ENCODE results near the gene SRSF10.
"Not testable (repeated sequence)": the region's sequence is repeated elsewhere in the genome, so short reads cannot be mapped to it uniquely, and the experiment has no call there.

The SRSF10 gene

DNA sequence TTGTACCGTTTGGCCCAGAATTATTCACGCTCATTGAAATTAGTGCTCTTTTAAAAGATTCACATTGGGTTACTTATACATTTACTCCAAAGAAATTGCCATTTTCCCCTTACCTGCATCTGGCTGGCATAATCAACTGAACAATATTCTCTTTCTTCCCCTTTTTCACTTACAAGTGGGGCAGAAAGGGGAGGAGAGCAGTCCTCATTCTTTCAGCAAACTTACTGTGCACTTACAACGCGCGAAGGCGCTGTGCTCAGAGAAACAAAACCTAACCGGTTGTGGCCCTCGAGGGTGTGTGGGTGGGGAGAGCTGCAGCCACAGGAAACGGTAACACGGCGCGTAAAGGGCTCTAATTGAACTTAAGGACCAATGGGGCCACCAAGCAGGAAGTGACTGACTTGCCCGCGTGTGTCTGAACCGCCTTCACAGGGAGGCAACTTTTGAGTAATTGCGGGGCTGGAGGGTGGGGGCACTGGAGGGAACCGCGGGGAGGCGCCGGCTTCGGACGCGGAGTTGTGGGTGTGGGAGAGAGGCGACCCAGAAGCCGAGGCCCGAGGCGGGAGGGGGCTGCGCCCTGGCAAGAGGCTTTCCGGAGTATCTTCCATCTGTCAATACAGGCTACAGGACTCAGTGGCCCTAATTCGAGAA, 21.2 kb downstream of the SRSF10 start:
- DNase-seq (ENCODE audit: low read depth), result peak; percentile 73

- not testable (repeated sequence) for DNase-seq (ENCODE audit: low read depth)
These were observed 21.9 kb downstream of the SRSF10 start for GRCh38 chr1:23958040-23958809.

DNA sequence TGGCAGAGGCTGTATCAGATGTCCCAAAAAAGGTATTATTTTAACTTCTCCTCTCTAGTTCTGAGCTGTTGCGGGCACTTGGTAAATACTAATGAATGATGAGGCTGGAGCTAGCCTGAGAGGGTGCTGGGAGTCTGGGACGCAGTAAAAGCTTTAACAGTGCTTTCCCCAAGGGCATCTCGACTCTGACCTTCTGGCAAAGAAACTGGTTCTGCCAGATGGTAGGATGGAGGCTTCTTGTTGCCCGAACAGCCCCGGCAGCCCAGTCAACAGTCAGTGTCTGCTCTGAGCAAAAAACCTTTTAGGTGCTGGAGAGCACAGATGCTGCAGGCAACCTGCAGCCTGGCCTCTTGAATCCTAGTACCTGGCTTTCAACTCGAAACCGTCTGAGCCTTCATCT, 23.0 kb downstream of the SRSF10 start:
- DNase-seq (ENCODE audit: low read depth), result no peak

- DNase-seq (ENCODE audit: low read depth), result no peak
These were observed 27.1 kb downstream of the SRSF10 start for GRCh38 chr1:23953020-23953419.

DNA sequence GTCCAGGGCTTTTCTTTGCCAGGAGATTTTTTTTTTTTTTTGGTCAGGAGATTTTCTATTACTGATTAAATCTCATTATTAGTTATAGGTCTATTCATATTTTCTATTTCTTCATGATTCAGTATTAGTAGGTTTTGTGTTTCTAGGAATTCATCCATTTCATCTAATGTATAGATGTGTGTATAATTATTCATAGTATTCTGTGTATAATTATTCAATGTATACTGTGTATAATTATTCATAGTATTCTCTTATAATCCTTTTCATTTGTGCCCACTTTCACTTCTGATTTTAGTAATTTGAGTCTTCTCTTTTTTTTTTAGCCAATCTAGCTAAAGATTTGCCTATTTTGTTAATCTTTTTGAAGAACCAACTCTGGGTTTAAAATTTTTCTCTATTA, 32.8 kb downstream of the SRSF10 start:
- no peak for DNase-seq (ENCODE audit: low read depth)

GRCh38 chr1:23936481-23937176, 43.5 kb downstream of the SRSF10 start:
- DNase-seq (ENCODE audit: low read depth), result no peak

DNA sequence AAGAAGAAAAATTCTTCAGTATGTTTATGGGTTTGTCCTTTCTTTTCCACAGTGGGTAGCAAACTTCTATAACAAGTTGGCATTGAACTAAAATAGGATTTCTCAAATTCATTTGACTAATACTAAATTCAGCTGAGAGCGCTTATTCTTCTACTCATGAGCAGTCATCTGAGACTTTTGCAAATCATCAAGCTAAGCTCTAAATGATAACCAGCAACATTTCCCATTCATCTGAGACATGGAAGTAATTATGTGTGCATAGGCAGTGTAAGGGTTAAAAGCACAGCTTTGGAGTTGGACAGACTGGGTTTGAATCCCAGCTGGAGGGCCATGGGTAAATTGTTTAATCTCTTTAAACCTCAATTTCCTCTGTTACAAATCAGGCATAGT, 48.6 kb downstream of the SRSF10 start:
- no peak for DNase-seq (ENCODE audit: low read depth)

GRCh38 chr1:23930861-23931490, 49.2 kb downstream of the SRSF10 start:
- peak; percentile 51 for DNase-seq (ENCODE audit: low read depth)

DNA sequence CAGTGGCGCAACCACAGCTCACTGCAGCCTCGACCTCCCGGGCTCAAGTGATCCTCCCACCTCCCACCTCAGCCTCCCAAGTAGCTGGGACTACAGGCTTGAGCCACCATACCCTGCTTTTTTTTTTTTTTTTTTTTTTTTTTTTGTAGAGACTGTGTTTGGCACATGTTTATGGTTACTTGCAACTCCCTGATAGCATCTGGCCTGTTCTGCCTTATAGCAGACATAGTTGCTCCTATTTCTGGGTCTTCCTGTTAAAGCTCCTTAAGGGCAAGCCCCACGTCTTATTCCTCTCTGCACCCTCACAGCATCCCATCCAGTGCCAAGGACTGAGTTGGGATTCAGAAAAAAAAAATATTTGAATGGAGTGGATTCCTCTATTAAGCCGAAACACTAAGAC, 49.9 kb downstream of the SRSF10 start:
- no peak for DNase-seq (ENCODE audit: low read depth)

DNA sequence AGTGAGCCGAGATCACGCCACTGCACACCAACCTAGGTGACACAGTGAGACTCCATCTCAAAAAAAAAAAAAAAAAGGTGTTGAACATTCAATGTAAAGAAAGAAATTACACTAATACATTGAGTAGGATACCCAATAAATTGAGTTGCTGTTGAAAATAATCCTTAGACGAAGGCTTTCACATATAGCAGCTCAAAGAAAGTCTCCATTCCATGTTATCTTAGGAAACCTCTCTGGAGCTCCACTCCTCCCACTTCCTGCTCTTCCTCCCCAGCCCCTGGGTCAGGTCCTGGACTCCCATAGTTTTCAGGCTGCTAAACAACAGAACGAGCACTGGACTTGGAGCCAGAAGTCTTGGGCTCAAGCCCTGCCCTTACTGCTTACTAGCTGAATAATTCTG, 51.3 kb downstream of the SRSF10 start:
- no peak for DNase-seq (ENCODE audit: low read depth)

DNA sequence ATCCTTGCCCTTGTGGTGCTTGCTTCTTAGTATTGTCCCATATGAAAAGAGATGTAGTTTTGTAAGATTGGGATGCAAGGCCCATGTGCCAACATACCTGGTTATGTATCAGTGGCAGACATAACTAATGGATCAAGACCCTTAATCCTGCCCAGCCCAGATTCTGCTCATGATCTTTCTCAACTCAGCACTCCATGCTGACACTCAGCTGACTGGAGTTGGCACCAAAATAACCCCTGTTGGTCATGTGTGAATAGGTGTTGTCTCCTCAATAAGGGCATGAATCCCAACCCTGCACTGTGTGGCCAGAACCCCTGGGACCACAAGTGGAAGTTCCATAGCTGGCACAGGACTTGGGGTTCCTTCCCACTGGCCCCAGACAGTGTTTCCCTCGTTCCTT, 53.0 kb downstream of the SRSF10 start:
- no peak for DNase-seq (ENCODE audit: low read depth)

DNA sequence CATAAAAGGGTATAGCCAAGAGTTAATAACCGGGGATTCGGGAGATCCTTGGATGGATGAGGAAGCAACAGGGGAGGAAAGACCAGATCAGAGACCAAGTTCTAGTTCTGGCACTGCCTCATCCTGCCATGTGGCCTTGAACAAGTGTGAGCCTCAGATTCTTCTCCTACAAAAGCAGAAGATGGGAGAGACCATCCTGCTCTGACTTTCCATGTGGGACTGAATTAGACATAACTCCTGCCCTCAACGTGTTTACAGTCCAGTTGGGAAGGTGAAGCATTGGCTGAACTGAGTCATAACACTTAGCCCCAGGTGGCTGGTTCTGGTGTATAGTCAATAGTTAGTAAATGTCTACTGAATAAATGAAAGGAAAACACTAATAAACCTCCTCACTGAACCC, 54.8 kb downstream of the SRSF10 start:
- no peak for DNase-seq (ENCODE audit: low read depth)

DNA sequence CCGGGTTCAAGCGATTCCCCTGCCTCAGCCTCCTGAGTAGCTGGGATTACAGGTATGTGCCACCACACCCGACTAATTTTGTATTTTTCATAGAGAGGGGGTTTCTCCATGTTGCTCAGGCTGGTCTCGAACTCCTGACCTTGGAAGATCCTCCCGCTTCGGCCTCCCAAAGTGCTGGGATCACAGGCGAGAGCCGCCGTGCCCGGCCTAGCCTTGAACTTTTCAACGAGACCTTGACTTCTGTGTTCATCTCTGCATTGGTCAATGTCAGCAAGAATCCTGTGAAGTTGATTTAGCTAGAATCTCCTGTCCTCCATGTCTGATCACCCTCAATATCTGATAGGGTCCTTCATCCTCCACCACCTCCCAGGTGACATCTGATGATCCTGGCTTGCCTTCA, 55.5 kb downstream of the SRSF10 start:
- DNase-seq (ENCODE audit: low read depth), result no peak

DNA sequence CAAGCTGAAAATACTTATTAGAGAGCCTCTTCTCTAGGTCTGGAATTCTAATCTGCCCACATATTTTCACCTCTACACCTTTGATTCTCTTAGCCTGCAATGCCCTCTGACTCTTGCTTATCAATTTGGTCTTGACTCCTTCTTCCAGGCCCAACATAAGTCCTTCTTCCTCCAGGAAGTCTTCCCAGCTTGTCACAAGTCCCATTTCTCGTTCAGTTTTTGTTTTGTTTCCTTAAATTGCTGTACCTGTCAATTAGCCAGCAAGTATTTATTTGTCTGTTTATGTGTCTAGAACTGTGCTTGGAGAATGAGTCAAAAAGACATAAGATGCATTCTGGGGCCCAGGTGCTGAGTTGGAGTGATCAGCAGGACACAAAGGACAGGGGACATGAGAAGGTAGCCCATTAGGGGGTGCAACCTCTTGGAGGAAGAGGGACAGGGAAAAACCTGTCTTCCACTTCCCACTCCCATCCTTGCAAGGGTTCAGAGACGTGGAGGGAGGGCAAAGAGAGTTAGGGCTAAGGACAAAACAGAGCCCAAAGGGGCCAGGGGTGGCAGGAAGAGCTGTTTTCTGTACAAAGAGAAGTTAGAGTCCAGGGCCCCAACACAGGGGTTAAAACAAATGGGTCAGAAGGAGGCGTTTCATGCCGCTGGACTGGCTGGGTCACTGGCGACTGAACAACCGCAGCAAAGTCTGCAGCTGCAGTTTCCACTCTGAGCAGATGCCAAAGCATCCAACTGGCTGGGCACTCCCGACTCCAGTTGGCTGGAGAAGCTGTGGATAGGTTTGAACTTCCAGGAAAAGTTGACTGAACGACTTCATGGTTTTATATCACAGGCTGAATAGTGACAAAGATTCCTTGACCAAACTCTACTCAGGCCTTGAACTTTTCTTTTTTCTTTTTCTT, 56.3 kb downstream of the SRSF10 start:
- DNase-seq (ENCODE audit: low read depth), result no peak

DNA sequence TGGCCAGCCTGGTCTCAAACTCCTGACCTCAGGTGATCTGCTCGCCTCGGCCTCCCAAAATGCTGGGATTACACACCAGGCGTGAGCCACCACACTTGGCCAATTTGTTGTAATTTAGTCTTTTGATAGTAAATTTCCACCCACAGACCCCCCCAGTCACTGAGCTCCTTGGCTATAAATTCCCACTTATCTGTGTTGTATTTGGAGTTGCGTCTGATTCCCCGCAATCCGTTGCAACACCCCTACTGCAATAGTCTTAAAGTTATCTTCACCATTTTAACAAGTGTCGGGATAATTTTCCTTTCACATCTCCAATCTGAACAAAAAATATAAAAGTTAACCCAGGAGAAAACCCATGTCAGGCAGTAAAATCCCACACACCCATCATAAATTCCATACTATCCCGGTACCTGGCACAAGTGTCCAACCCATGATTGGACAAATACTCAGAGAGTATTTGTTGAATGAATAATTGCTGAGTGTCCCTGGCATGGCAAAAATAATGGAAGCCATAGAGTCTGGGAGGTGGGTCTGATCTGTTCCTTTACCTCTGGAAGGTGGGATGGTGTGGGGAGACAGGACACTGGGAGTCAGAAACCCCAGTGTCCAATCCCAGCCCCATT, 57.7 kb downstream of the SRSF10 start:
- DNase-seq (ENCODE audit: low read depth), result no peak

DNA sequence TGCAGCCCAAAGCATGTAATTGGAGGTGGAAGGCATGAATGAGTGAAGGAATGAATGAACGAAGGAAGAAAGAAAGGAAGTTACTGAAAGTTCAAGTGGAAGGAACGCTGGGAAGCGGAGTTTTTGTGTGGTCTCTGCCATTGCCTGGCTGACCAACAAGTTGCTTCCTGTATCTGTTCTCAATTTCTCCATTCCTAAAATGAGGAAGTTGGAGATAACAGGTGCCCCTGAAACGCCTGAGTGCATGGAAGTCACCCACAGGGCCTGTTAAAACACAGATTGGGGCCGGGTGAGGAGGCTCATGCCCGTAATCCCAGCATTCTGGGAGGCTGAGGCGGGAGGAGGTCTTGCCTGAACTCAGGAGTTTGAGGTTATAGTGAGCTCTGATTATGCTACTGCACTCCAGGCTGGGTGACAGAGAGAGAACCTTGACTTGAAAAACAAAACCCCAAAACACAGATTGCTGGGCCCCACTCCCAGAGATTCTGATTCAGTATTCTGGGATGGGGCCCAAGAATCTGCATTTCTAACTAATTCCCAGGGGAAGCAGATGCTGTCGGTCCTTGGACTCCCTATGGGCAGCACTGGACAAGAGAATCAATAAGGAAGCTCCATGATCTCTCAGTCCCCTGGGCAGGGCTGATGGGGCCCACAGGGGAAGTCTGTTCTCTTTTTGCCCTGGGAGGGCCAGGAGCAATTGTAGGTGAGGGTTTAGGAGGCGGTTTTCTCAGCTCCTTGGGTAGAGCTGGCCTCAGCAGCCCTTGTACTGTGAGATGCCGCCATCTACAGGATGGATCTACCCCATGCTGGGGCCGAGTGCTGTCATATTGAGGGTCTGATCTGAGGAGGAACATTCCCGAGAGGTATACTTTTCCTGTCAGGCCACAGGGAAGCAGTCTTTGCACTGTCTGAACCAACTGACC, 63.7 kb downstream of the SRSF10 start:
- DNase-seq (ENCODE audit: low read depth), result peak; percentile 23

GRCh38 chr1:23915466-23915865, 64.7 kb downstream of the SRSF10 start:
- DNase-seq (ENCODE audit: low read depth), result no peak

DNA sequence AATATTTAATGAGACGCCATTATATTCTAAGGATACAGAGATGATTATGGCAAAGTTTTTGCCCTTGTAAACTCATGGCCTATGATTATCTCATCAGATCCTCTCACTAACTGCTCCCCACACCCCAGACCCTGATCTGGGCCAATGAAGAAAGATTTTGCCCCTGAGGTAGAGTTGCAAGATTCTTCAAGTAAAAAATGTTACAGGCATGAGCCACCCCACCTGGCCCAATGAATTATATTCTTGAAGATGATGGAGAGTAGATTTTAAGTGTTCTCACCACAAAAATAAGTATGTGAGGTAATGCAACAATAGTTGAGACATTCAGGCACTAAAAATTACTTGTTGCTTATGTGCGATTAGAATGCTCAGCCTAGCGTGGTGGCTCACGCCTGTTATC, 65.2 kb downstream of the SRSF10 start:
- DNase-seq (ENCODE audit: low read depth), result no peak
